Nephron (organoid): Measurements from ENCODE around the gene PDZRN4.
A peak's percentile ranks its signal among the peaks of the same experiment; 100 is the strongest.

ENCODE experiments used
- H3K27ac Mint-ChIP-seq, 3 experiments: 2 replicates each; pipeline ENCODE4 v1.8.0; 2020; ENCODE audit warnings: mixed read lengths in 3 of 3, mild to moderate bottlenecking in 2 of 3, moderate library complexity in 1 of 3
- H3K27me3 Mint-ChIP-seq: 2 replicates; pipeline ENCODE4 v1.8.0; 2021; ENCODE audit warnings: low read depth, mild to moderate bottlenecking, moderate library complexity, mixed read lengths
- H3K36me3 Mint-ChIP-seq: 2 replicates; pipeline ENCODE4 v1.8.0; 2020; ENCODE audit warnings: low read depth, mixed read lengths
- H3K4me1 Mint-ChIP-seq: 2 replicates; pipeline ENCODE4 v1.8.0; 2020; ENCODE audit warnings: mixed read lengths
- H3K4me3 Mint-ChIP-seq, 3 experiments: 2 replicates each; pipeline ENCODE4 v1.8.0; 2020; ENCODE audit warnings: mild to moderate bottlenecking in 3 of 3, mixed read lengths in 3 of 3, moderate library complexity in 2 of 3
- H3K9me3 Mint-ChIP-seq: 2 replicates; pipeline ENCODE4 v1.8.0; 2020; ENCODE audit warnings: mixed read lengths
- CTCF ChIP-seq, 3 experiments: fragments of 200-600 bp; sonication (generic); IDR thresholded peaks; one replicate each; pipeline ENCODE4 v1.5.0; 2021; ENCODE audit warnings: antibody characterized with exemption in 3 of 3; ENCODE audit not compliant: unreplicated experiment in 3 of 3

The PDZRN4 gene

GRCh38 chr12:41325336-41325735 is 137.2 kb downstream of the PDZRN4 start:
- H3K9me3 Mint-ChIP-seq = no peaks in the 10 kb centered on the region
- H3K36me3 Mint-ChIP-seq = no peaks in the 10 kb centered on the region

DNA sequence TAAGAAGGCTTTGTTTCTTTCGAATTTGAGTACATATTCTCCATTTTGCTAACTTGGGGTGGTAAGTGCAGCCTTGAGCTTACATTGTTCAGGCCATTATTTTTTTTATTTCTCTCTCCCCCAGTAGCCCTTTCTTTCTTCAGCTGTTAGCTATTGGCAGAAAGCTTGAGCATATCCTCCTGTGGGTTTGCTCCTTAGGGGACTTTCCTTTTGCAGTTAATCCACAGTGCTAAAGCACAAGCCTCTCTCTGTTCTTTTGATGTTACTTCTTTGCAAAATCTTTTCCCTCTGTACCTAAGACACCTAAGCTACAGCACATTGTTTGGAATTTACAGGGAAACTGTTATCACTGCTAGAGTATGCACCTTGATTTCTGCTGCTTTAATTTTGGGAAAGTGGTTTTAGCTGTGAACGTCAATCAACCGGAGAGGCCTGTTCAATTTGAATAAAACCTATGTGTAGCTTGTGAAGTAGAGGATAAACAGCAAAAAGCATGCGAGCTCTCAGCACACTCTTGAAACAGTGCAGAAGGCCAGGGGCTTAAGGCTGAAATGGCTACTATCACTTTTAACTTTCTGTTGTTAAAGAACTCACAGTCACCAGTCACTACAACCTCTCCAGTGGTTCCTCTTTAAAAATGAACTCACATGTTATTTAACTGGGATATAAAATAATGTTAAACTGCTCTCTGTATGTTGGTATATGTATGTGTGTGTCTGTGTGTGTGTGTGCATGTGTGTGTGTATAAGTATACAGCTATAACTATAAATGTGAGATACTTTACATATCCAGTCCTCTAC is 139.2 kb downstream of the PDZRN4 start:
- H3K27ac Mint-ChIP-seq = peak overlapping the region in 1 of 3 experiments; percentile 21
- H3K27me3 Mint-ChIP-seq = no peaks in the 10 kb centered on the region
- no peak overlapping the region for H3K4me3 Mint-ChIP-seq
- no peaks in the 10 kb centered on the region for H3K4me1 Mint-ChIP-seq
- H3K36me3 Mint-ChIP-seq = no peaks in the 10 kb centered on the region
- no peak for TF ChIP-seq CTCF (IDR thresholded peaks at IDR 0.05; ENCODE audit: unreplicated experiment in 3 of 3)
- H3K9me3 Mint-ChIP-seq = no peaks in the 10 kb centered on the region

More at GRCh38 chr12:41325336-41325735, 137.2 kb downstream of the PDZRN4 start:
- Mint-ChIP-seq H3K27ac (no peak overlapping the region), H3K27me3 (no peaks in the 10 kb centered on the region), H3K4me1 (no peaks in the 10 kb centered on the region), H3K4me3 (no peak overlapping the region)
- TF ChIP-seq CTCF (IDR thresholded peaks at IDR 0.05; ENCODE audit: unreplicated experiment in 3 of 3) = no peak

DNA sequence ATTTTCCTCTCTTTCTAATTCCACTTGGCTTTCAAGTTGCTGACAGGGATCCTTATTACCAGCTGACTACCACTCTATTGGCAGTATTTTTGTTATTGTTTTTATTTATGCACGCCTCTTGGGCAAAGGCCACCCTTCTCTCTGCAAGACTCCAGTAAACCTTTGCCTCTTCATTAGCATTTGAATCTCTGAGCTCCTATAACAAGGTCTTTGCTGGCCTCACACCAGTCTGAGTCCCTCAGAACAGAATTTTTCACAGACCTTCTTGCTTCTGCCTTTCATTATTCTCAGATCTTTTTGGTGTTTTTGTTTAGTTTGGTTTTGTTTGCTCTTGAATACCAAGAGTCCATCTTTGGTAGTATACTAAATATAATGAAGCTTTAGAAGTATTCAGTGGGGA is 145.9 kb downstream of the PDZRN4 start:
- no peaks in the 10 kb centered on the region for H3K4me1 Mint-ChIP-seq
- H3K36me3 Mint-ChIP-seq = peaks cover 16% of the 10 kb centered on the region
- H3K27ac Mint-ChIP-seq = no peak overlapping the region
- no peak for TF ChIP-seq CTCF (IDR thresholded peaks at IDR 0.05; ENCODE audit: unreplicated experiment in 3 of 3)
- H3K9me3 Mint-ChIP-seq = peaks cover 2% of the 10 kb centered on the region
- H3K4me3 Mint-ChIP-seq = no peak overlapping the region
- no peaks in the 10 kb centered on the region for H3K27me3 Mint-ChIP-seq

GRCh38 chr12:41334390-41334789 is 146.3 kb downstream of the PDZRN4 start:
- Mint-ChIP-seq H3K4me3 (no peak overlapping the region), H3K27ac (no peak overlapping the region), H3K27me3 (no peaks in the 10 kb centered on the region), H3K36me3 (peaks cover 20% of the 10 kb centered on the region), H3K9me3 (peaks cover 6% of the 10 kb centered on the region), H3K4me1 (no peaks in the 10 kb centered on the region)
- TF ChIP-seq CTCF (IDR thresholded peaks at IDR 0.05; ENCODE audit: unreplicated experiment in 3 of 3) = no peak

- Mint-ChIP-seq H3K27me3 (no peaks in the 10 kb centered on the region), H3K4me3 (no peak overlapping the region), H3K9me3 (peaks cover 18% of the 10 kb centered on the region), H3K4me1 (no peaks in the 10 kb centered on the region), H3K27ac (no peak overlapping the region), H3K36me3 (peaks cover 31% of the 10 kb centered on the region)
- no peak for TF ChIP-seq CTCF (IDR thresholded peaks at IDR 0.05; ENCODE audit: unreplicated experiment in 3 of 3)
These were observed 148.0 kb downstream of the PDZRN4 start for GRCh38 chr12:41336041-41336549.

DNA sequence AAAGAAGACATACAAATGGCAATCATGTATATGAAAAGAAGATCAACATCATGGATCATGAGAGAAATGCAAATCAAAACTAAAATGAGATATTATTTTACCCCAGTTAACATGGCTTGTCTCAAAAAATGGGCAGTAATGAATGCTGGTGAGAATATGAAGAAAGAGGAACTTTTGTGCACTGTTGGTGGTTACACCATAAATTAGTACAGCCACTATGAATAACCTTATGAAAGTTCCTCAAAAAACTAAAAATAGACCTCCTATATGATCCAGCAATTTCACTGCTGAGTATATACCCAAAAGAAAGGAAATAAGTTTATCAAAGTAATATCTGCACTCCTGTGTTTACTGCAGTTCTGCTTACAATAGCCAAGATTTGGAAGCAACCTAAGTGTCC is 151.7 kb downstream of the PDZRN4 start:
- Mint-ChIP-seq H3K9me3 (peaks cover 18% of the 10 kb centered on the region), H3K36me3 (peaks cover 31% of the 10 kb centered on the region), H3K4me3 (no peak overlapping the region), H3K4me1 (no peaks in the 10 kb centered on the region), H3K27me3 (no peaks in the 10 kb centered on the region), H3K27ac (no peak overlapping the region)
- no peak for TF ChIP-seq CTCF (IDR thresholded peaks at IDR 0.05; ENCODE audit: unreplicated experiment in 3 of 3)
